Neutrophil (primary cell): ENCODE measurements around the gene LGR6.

Source experiments
- H3K27ac ChIP-seq: fragments of 200-600 bp; sonication (generic); 2 replicates; pipeline ENCODE4 v1.5.1; 2016; ENCODE audit warnings: mild to moderate bottlenecking, moderate library complexity
- H3K27me3 ChIP-seq: fragments of 200-600 bp; sonication (generic); 2 replicates; pipeline ENCODE4 v1.6.0; 2016; ENCODE audit warnings: mild to moderate bottlenecking
- H3K36me3 ChIP-seq: fragments of 200-600 bp; sonication (generic); 2 replicates; pipeline ENCODE4 v1.5.1; 2017
- H3K4me1 ChIP-seq, 2 experiments: fragments of 200-600 bp in 1 of 2; sonication (generic) in 1 of 2; 1 replicate in 1 of 2; 2 replicates in 1 of 2; pipeline versions ENCODE4 v1.5.1 to v1.6.1; 2013 to 2016; ENCODE audit warnings: low read depth in 1 of 2, low read length in 1 of 2, mild to moderate bottlenecking in 1 of 2, moderate library complexity in 1 of 2; ENCODE audit not compliant: control insufficient read depth in 1 of 2, insufficient read depth in 1 of 2
- H3K4me3 ChIP-seq, 2 experiments: fragments of 200-600 bp in 1 of 2; sonication (generic) in 1 of 2; 1 replicate in 1 of 2; 2 replicates in 1 of 2; pipeline ENCODE4 v1.5.1; 2013 to 2016; ENCODE audit warnings: low read depth in 1 of 2, low read length in 1 of 2, mild to moderate bottlenecking in 1 of 2, moderate library complexity in 1 of 2
- H3K9me3 ChIP-seq: fragments of 200-600 bp; sonication (generic); 2 replicates; pipeline ENCODE4 v1.5.1; 2016
- TF ChIP-seq, protein P1 (sequence below): fragments of 200-600 bp; sonication (generic); IDR thresholded peaks from 2 replicates; pipeline ENCODE4 v1.5.1; 2016; ENCODE audit warnings: antibody characterized with exemption

LGR6 gene

GRCh38 chr1:202275061-202275770 lies 81.6 kb downstream of the LGR6 start:
- Histone ChIP-seq H3K27ac (no peak overlapping the region), H3K4me3 (no peak overlapping the region), H3K9me3 (no peaks in the 10 kb centered on the region), H3K4me1 (no peaks in the 10 kb centered on the region), H3K27me3 (peaks cover 8% of the 10 kb centered on the region), H3K36me3 (no peaks in the 10 kb centered on the region)
- TF ChIP-seq, protein P1, sequence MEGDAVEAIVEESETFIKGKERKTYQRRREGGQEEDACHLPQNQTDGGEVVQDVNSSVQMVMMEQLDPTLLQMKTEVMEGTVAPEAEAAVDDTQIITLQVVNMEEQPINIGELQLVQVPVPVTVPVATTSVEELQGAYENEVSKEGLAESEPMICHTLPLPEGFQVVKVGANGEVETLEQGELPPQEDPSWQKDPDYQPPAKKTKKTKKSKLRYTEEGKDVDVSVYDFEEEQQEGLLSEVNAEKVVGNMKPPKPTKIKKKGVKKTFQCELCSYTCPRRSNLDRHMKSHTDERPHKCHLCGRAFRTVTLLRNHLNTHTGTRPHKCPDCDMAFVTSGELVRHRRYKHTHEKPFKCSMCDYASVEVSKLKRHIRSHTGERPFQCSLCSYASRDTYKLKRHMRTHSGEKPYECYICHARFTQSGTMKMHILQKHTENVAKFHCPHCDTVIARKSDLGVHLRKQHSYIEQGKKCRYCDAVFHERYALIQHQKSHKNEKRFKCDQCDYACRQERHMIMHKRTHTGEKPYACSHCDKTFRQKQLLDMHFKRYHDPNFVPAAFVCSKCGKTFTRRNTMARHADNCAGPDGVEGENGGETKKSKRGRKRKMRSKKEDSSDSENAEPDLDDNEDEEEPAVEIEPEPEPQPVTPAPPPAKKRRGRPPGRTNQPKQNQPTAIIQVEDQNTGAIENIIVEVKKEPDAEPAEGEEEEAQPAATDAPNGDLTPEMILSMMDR: no peak

GRCh38 chr1:202276081-202276715 lies 82.6 kb downstream of the LGR6 start:
- H3K27ac ChIP-seq: no peak overlapping the region
- no peaks in the 10 kb centered on the region for H3K36me3 ChIP-seq
- TF ChIP-seq, protein P1: no peak

GRCh38 chr1:202276920-202277319 lies 83.3 kb downstream of the LGR6 start:
- peaks cover 25% of the 10 kb centered on the region for H3K27me3 ChIP-seq
- no peak overlapping the region for H3K27ac ChIP-seq
- H3K4me3 ChIP-seq: no peak overlapping the region
- no peaks in the 10 kb centered on the region for H3K9me3 ChIP-seq
- TF ChIP-seq, protein P1: no peak
- no peaks in the 10 kb centered on the region for H3K4me1 ChIP-seq
- no peaks in the 10 kb centered on the region for H3K36me3 ChIP-seq

More at GRCh38 chr1:202276081-202276715, 82.6 kb downstream of the LGR6 start:
- Histone ChIP-seq H3K4me3 (no peak overlapping the region), H3K9me3 (no peaks in the 10 kb centered on the region), H3K4me1 (no peaks in the 10 kb centered on the region), H3K27me3 (peaks cover 18% of the 10 kb centered on the region)

DNA sequence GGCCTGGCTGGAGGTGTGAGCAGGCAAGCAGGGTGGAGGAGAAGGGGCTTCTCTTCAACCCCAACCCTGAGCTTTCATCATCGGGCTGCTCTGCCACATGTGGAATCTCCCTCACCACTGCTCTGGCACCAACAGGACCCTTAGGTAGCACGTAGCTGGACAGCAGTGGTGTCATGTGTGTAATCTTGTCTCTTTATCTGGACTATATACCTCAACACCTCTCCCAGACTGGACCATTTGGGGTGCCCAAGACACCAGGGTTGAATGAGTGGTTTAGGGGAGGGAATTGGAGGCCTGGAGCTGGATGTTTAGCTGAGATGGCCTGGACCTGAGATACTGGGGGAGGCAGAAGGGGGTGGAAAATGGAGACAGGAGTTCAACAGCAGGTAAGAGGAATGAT lies 85.2 kb downstream of the LGR6 start:
- H3K4me1 ChIP-seq: no peaks in the 10 kb centered on the region
- no peak overlapping the region for H3K27ac ChIP-seq
- TF ChIP-seq, protein P1: no peak
- no peaks in the 10 kb centered on the region for H3K36me3 ChIP-seq
- H3K27me3 ChIP-seq: peaks cover 43% of the 10 kb centered on the region
- no peak overlapping the region for H3K4me3 ChIP-seq
- H3K9me3 ChIP-seq: no peaks in the 10 kb centered on the region

DNA sequence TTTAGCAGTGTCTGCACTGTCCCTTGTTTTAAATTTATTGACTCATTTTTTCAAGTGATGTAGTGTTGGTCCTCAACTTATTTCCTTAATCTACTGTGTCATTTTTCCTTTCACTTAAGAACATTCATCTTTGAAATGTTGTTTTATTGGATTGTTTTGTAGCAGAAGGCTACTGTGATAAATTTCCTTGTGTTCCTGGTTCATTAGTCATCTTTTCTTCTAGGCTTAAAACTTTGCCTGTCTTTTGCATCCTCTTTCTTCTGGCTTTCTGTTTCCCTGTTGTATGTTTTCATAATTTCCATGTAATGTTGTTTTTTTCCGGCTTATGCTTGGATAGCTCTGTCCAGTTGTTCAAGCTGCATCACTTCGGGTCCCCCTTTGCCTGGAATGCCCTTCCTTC lies 86.2 kb downstream of the LGR6 start:
- H3K27me3 ChIP-seq: peaks cover 48% of the 10 kb centered on the region
- H3K36me3 ChIP-seq: no peaks in the 10 kb centered on the region
- H3K9me3 ChIP-seq: no peaks in the 10 kb centered on the region
- H3K4me1 ChIP-seq: no peaks in the 10 kb centered on the region
- no peak overlapping the region for H3K27ac ChIP-seq
- no peak overlapping the region for H3K4me3 ChIP-seq
- TF ChIP-seq, protein P1: no peak
